WTC11 (cell line): ENCODE data around the gene ADM.

Source experiments
- CREB1 ChIP-seq: sonication (generic); formaldehyde crosslinking; IDR thresholded peaks from 2 replicates; pipeline ENCODE4 v1.8.0; 2023; ENCODE audit warnings: mild to moderate bottlenecking, missing genetic modification reagents
- ESRRA ChIP-seq: sonication (generic); formaldehyde crosslinking; IDR thresholded peaks from 2 replicates; pipeline ENCODE4 v1.8.1; 2022; ENCODE audit warnings: mild to moderate bottlenecking, missing genetic modification reagents, borderline replicate concordance
- JAZF1 ChIP-seq: fragments of 250-450 bp; sonication (Bioruptor Pico); IDR thresholded peaks from 2 replicates; pipeline ENCODE4 v1.9.0; 2021; ENCODE audit warnings: moderate library complexity, mild to moderate bottlenecking, inconsistent platforms
- NR2C2 ChIP-seq: sonication (generic); formaldehyde crosslinking; IDR thresholded peaks from 2 replicates; pipeline ENCODE4 v1.8.0; 2022; ENCODE audit warnings: mild to moderate bottlenecking, missing genetic modification reagents
- ZNF232 ChIP-seq: sonication (generic); formaldehyde crosslinking; IDR thresholded peaks from 2 replicates; pipeline ENCODE4 v1.8.0; 2022; ENCODE audit warnings: mild to moderate bottlenecking, missing genetic modification reagents
- ZNF263 ChIP-seq: sonication (generic); formaldehyde crosslinking; IDR thresholded peaks from 2 replicates; pipeline ENCODE4 v1.8.1; 2022; ENCODE audit warnings: low read depth, mild to moderate bottlenecking, moderate library complexity, missing genetic modification reagents
- TF ChIP-seq, protein P1 (sequence below): fragments of 200-600 bp; IDR thresholded peaks from 2 replicates; pipeline ENCODE4 v1.8.0; 2022; ENCODE audit warnings: antibody characterized with exemption
- TF ChIP-seq, protein P2 (sequence below): sonication (generic); formaldehyde crosslinking; IDR thresholded peaks from 2 replicates; pipeline ENCODE4 v1.8.0; 2022; ENCODE audit warnings: mild to moderate bottlenecking, missing genetic modification reagents
- TF ChIP-seq, protein P3 (sequence below): sonication (generic); formaldehyde crosslinking; IDR thresholded peaks from 2 replicates; pipeline ENCODE4 v1.8.1; 2023; ENCODE audit warnings: mild to moderate bottlenecking, moderate library complexity, missing genetic modification reagents
- TF ChIP-seq, protein P4 (sequence below): sonication (generic); formaldehyde crosslinking; conservative IDR thresholded peaks from 2 replicates; pipeline ENCODE4 v1.8.1; 2022; ENCODE audit warnings: mild to moderate bottlenecking, missing genetic modification reagents
- TF ChIP-seq, protein P5 (sequence below): sonication (generic); formaldehyde crosslinking; IDR thresholded peaks from 2 replicates; pipeline ENCODE4 v1.8.1; 2022; ENCODE audit warnings: missing genetic modification reagents, borderline replicate concordance
- TF ChIP-seq, protein P6 (sequence below): sonication (generic); formaldehyde crosslinking; IDR thresholded peaks from 2 replicates; pipeline ENCODE4 v1.8.1; 2022; ENCODE audit warnings: mild to moderate bottlenecking, moderate library complexity, missing genetic modification reagents
- TF ChIP-seq, protein P7 (sequence below): sonication (generic); formaldehyde crosslinking; IDR thresholded peaks from 2 replicates; pipeline ENCODE4 v1.8.1; 2023; ENCODE audit warnings: mild to moderate bottlenecking, missing genetic modification reagents, moderate library complexity

DNA sequence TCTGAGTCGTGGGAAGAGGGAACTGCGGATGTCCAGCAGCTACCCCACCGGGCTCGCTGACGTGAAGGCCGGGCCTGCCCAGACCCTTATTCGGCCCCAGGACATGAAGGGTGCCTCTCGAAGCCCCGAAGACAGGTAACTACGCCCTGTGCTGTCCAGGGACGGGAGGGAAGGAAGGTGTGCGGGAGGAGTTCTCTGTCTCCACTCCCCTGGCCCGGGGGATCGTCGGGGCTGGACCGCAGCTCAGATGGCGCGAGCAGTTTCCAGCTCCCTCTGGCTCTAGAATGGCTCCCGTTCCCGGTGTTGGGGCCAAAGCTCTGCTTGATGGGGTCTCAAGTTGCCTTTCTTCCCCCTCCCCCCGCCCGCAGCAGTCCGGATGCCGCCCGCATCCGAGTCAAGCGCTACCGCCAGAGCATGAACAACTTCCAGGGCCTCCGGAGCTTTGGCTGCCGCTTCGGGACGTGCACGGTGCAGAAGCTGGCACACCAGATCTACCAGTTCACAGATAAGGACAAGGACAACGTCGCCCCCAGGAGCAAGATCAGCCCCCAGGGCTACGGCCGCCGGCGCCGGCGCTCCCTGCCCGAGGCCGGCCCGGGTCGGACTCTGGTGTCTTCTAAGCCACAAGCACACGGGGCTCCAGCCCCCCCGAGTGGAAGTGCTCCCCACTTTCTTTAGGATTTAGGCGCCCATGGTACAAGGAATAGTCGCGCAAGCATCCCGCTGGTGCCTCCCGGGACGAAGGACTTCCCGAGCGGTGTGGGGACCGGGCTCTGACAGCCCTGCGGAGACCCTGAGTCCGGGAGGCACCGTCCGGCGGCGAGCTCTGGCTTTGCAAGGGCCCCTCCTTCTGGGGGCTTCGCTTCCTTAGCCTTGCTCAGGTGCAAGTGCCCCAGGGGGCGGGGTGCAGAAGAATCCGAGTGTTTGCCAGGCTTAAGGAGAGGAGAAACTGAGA is 1.4 kb downstream of the ADM start:
- TF ChIP-seq, protein P1, sequence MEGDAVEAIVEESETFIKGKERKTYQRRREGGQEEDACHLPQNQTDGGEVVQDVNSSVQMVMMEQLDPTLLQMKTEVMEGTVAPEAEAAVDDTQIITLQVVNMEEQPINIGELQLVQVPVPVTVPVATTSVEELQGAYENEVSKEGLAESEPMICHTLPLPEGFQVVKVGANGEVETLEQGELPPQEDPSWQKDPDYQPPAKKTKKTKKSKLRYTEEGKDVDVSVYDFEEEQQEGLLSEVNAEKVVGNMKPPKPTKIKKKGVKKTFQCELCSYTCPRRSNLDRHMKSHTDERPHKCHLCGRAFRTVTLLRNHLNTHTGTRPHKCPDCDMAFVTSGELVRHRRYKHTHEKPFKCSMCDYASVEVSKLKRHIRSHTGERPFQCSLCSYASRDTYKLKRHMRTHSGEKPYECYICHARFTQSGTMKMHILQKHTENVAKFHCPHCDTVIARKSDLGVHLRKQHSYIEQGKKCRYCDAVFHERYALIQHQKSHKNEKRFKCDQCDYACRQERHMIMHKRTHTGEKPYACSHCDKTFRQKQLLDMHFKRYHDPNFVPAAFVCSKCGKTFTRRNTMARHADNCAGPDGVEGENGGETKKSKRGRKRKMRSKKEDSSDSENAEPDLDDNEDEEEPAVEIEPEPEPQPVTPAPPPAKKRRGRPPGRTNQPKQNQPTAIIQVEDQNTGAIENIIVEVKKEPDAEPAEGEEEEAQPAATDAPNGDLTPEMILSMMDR = no peak
- TF ChIP-seq, protein P2, sequence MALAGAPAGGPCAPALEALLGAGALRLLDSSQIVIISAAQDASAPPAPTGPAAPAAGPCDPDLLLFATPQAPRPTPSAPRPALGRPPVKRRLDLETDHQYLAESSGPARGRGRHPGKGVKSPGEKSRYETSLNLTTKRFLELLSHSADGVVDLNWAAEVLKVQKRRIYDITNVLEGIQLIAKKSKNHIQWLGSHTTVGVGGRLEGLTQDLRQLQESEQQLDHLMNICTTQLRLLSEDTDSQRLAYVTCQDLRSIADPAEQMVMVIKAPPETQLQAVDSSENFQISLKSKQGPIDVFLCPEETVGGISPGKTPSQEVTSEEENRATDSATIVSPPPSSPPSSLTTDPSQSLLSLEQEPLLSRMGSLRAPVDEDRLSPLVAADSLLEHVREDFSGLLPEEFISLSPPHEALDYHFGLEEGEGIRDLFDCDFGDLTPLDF (CRISPR knock-in tag) = no peak
- TF ChIP-seq ESRRA (CRISPR knock-in tag) (no peak), ZNF263 (CRISPR knock-in tag) (no peak), JAZF1 (CRISPR knock-in tag) (no peak), CREB1 (CRISPR knock-in tag) (no peak), ZNF232 (no peak), NR2C2 (CRISPR knock-in tag) (no peak)
- TF ChIP-seq, protein P3, sequence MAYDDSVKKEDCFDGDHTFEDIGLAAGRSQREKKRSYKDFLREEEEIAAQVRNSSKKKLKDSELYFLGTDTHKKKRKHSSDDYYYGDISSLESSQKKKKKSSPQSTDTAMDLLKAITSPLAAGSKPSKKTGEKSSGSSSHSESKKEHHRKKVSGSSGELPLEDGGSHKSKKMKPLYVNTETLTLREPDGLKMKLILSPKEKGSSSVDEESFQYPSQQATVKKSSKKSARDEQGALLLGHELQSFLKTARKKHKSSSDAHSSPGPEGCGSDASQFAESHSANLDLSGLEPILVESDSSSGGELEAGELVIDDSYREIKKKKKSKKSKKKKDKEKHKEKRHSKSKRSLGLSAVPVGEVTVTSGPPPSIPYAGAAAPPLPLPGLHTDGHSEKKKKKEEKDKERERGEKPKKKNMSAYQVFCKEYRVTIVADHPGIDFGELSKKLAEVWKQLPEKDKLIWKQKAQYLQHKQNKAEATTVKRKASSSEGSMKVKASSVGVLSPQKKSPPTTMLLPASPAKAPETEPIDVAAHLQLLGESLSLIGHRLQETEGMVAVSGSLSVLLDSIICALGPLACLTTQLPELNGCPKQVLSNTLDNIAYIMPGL = no peak
- TF ChIP-seq, protein P4, sequence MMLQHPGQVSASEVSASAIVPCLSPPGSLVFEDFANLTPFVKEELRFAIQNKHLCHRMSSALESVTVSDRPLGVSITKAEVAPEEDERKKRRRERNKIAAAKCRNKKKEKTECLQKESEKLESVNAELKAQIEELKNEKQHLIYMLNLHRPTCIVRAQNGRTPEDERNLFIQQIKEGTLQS (CRISPR knock-in tag) = no peak
- TF ChIP-seq, protein P5, sequence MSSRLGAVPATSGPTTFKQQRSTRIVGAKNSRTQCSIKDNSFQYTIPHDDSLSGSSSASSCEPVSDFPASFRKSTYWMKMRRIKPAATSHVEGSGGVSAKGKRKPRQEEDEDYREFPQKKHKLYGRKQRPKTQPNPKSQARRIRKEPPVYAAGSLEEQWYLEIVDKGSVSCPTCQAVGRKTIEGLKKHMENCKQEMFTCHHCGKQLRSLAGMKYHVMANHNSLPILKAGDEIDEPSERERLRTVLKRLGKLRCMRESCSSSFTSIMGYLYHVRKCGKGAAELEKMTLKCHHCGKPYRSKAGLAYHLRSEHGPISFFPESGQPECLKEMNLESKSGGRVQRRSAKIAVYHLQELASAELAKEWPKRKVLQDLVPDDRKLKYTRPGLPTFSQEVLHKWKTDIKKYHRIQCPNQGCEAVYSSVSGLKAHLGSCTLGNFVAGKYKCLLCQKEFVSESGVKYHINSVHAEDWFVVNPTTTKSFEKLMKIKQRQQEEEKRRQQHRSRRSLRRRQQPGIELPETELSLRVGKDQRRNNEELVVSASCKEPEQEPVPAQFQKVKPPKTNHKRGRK (CRISPR knock-in tag) = no peak
- TF ChIP-seq, protein P6, sequence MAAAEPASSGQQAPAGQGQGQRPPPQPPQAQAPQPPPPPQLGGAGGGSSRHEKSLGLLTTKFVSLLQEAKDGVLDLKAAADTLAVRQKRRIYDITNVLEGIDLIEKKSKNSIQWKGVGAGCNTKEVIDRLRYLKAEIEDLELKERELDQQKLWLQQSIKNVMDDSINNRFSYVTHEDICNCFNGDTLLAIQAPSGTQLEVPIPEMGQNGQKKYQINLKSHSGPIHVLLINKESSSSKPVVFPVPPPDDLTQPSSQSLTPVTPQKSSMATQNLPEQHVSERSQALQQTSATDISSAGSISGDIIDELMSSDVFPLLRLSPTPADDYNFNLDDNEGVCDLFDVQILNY (CRISPR knock-in tag) = no peak
- TF ChIP-seq, protein P7, sequence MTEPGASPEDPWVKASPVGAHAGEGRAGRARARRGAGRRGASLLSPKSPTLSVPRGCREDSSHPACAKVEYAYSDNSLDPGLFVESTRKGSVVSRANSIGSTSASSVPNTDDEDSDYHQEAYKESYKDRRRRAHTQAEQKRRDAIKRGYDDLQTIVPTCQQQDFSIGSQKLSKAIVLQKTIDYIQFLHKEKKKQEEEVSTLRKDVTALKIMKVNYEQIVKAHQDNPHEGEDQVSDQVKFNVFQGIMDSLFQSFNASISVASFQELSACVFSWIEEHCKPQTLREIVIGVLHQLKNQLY = no peak
